Measurements from ENCODE around the gene TIMMDC1. TPM values are rescaled to one million over a fixed set of nuclear protein-coding genes. Genes with fewer than 3 reads are reported as not detected.

TIMMDC1 gene
- total and polyA plus RNA-seq, 2 of the 4 experiments (the other 2 are of a cell fraction) = 52.5 to 56.6 TPM

GRCh38 chr3:119518026-119518425 lies 19.7 kb downstream of the TIMMDC1 start:
- Histone ChIP-seq H2AK5ac (ENCODE audit: low read depth, low read length) (no peak overlapping the region), H3K18ac (ENCODE audit: low read depth, low read length) (no peak overlapping the region), H3K56ac (ENCODE audit: extremely low read depth, insufficient read depth, low read length) (no peak overlapping the region), H3K9me3 (ENCODE audit: control insufficient read depth, insufficient read depth, low read length) (no peaks in the 10 kb centered on the region), H4K91ac (ENCODE audit: insufficient read depth, low read depth, low read length) (no peak overlapping the region), H3K23ac (ENCODE audit: low read depth, low read length) (no peak overlapping the region), H3K4me2 (ENCODE audit: low read depth, low read length) (no peak overlapping the region), H4K8ac (ENCODE audit: low read depth in 2 of 2, low read length in 2 of 2) (no peak overlapping the region), H3K27ac (ENCODE audit: insufficient read depth, low read length) (no peak overlapping the region), H3K9me1 (ENCODE audit: insufficient read depth, low read length) (no peaks in the 10 kb centered on the region), H2AFZ (replicated peaks; ENCODE audit: low read length, poor library complexity) (no peak overlapping the region), H4K20me1 (ENCODE audit: insufficient read depth, low read length) (no peaks in the 10 kb centered on the region), H2BK20ac (ENCODE audit: low read depth, low read length) (no peak overlapping the region), H2BK5ac (ENCODE audit: low read depth, low read length, poor library complexity, severe bottlenecking) (no peak overlapping the region), H3K27me3 (ENCODE audit: control insufficient read depth, insufficient read depth, low read length) (no peaks in the 10 kb centered on the region), H3K4me1 (ENCODE audit: control insufficient read depth, insufficient read depth, low read length) (no peaks in the 10 kb centered on the region), H3K4ac (ENCODE audit: low read depth, low read length) (no peak overlapping the region), H2BK120ac (ENCODE audit: low read depth, low read length) (no peak overlapping the region), H2BK15ac (ENCODE audit: low read depth, low read length) (no peak overlapping the region), H3K9ac (ENCODE audit: low read depth, low read length) (no peak overlapping the region), H3K36me3 (ENCODE audit: control insufficient read depth, insufficient read depth, low read length) (peaks cover 29% of the 10 kb centered on the region), H3K4me3 (ENCODE audit: insufficient read depth, low read depth, low read length) (no peak overlapping the region), H2AK9ac (replicated peaks; ENCODE audit: low read depth, low read length, poor library complexity) (no peak overlapping the region), H3K79me1 (ENCODE audit: low read depth in 1 of 2, low read length in 2 of 2) (no peaks in the 10 kb centered on the region; a peak in 1 of 4 replicates), H3K14ac (replicated peaks; ENCODE audit: low read depth, low read length) (no peak overlapping the region), H4K5ac (ENCODE audit: low read depth, low read length) (no peak overlapping the region)
- no peak for TF ChIP-seq MAFK (IDR thresholded peaks at IDR 0.05; ENCODE audit: low read depth, low read length)
- intact Hi-C loops (cut with micrococcal nuclease) = no loop called here
- POLR2A ChIA-PET (ENCODE audit: unreplicated experiment) = no interaction called here
- dilution Hi-C loops (cut with HindIII; ENCODE audit: low sequenced_read_pairs, unreplicated experiment) = no loop called here
- ATAC-seq (ENCODE audit: low read depth) (no peak), DNase-seq (no peak)
- CTCF ChIA-PET = no interaction called here
- in situ Hi-C loops (cut with MboI; ENCODE audit: low sequenced_read_pairs) = loop anchor here (25.0 kb wide), 1 partner anchor 169 kb away; the partner anchor contains the start of gene COX17
- BruUV-seq (replicated peaks) = no TSS peak
- WGBS, 2 experiments (ENCODE audit: extremely low coverage in 2 of 2, insufficient read length in 1 of 2) = no CpG with 5 or more reads among the region's 1 CpG

All from IMR-90 (cell line).